Thyroid gland (tissue), 4 donors: ENCODE data around the gene MRM2.

Source experiments
- CTCF ChIP-seq, 6 experiments: fragments of 200-600 bp in 3 of 6; fragments of 450-650 bp in 3 of 6; sonication (generic) in 3 of 6; IDR thresholded peaks; one replicate each; pipeline ENCODE4 v1.5.1; 2016 to 2019; ENCODE audit warnings: antibody characterized with exemption in 6 of 6, mild to moderate bottlenecking in 2 of 6, inconsistent platforms in 1 of 6, moderate library complexity in 1 of 6
- POLR2A ChIP-seq, 2 donors: fragments of 450-650 bp; IDR thresholded peaks; one replicate each; pipeline ENCODE4 v1.6.1; 2017; ENCODE audit warnings: antibody characterized with exemption in 2 of 2, mild to moderate bottlenecking in 2 of 2, moderate library complexity in 1 of 2

GRCh38 chr7:2201686-2202360 lies 40.2 kb downstream of the MRM2 start:
- TF ChIP-seq CTCF (IDR thresholded peaks at IDR 0.05) (no peak), POLR2A (IDR thresholded peaks at IDR 0.05) (no peak)
